Mucosa of rectum (tissue), 2 donors: ENCODE measurements around the gene DDX31.

ENCODE experiments used
- H3K27ac ChIP-seq, 2 donors: one replicate each; pipeline ENCODE4 v1.7.0; 2013; ENCODE audit warnings: inconsistent platforms in 2 of 2, low read depth in 2 of 2, low read length in 2 of 2
- H3K27me3 ChIP-seq, 2 donors: one replicate each; pipeline ENCODE4 v1.7.0; 2013; ENCODE audit warnings: low read length in 2 of 2; ENCODE audit not compliant: control insufficient read depth in 2 of 2, insufficient read depth in 2 of 2
- H3K36me3 ChIP-seq, 2 donors: one replicate each; pipeline ENCODE4 v1.7.0; 2013; ENCODE audit warnings: low read length in 2 of 2; ENCODE audit not compliant: control insufficient read depth in 2 of 2, insufficient read depth in 2 of 2
- H3K4me1 ChIP-seq, 2 donors: one replicate each; pipeline ENCODE4 v1.7.0; 2013; ENCODE audit warnings: low read length in 2 of 2, mild to moderate bottlenecking in 1 of 2; ENCODE audit not compliant: control insufficient read depth in 2 of 2, insufficient read depth in 2 of 2
- H3K4me3 ChIP-seq, 2 donors: one replicate each; pipeline ENCODE4 v1.7.0; 2013; ENCODE audit warnings: low read length in 2 of 2
- H3K9ac ChIP-seq, 2 donors: one replicate each; pipeline ENCODE4 v1.7.0; 2013; ENCODE audit warnings: low read length in 2 of 2, low read depth in 1 of 2, mild to moderate bottlenecking in 1 of 2
- H3K9me3 ChIP-seq, 2 donors: one replicate each; pipeline ENCODE4 v1.7.0; 2013; ENCODE audit warnings: low read length in 2 of 2; ENCODE audit not compliant: control insufficient read depth in 2 of 2
- donor health status: healthy.
- donor health status: Normal muscosa, but diverticular disease.

DDX31 gene

GRCh38 chr9:132703336-132703735 lies 33.6 kb upstream of the DDX31 start:
- Histone ChIP-seq H3K27me3 (no peaks in the 10 kb centered on the region), H3K9ac (no peak overlapping the region), H3K27ac (no peak overlapping the region), H3K4me3 (no peak overlapping the region), H3K36me3 (no peaks in the 10 kb centered on the region), H3K9me3 (no peaks in the 10 kb centered on the region), H3K4me1 (no peaks in the 10 kb centered on the region)

DNA sequence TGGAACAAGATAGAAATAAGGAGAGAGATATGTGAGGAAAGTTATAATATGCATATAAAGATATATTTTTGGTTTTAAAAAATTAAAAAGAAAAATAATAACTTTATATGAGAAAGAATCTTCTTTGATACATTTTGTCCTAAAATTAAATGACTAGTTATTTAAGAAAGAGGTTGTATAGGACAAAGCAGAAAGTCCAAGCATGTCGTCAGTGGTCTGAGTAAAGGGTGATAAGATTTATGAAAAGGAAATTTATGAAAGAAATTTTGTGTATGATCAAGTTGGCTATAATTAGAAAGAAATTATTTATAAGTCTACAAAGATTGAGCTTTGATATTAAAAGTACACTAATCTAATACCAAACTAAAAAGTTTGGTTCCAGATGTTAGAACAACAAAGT lies 32.5 kb upstream of the DDX31 start:
- Histone ChIP-seq H3K9ac (no peak overlapping the region), H3K4me3 (no peak overlapping the region), H3K27ac (no peak overlapping the region), H3K36me3 (no peaks in the 10 kb centered on the region), H3K4me1 (no peaks in the 10 kb centered on the region), H3K9me3 (peaks cover 0 to 3% of the 10 kb centered on the region in 2 donors), H3K27me3 (no peaks in the 10 kb centered on the region)

DNA sequence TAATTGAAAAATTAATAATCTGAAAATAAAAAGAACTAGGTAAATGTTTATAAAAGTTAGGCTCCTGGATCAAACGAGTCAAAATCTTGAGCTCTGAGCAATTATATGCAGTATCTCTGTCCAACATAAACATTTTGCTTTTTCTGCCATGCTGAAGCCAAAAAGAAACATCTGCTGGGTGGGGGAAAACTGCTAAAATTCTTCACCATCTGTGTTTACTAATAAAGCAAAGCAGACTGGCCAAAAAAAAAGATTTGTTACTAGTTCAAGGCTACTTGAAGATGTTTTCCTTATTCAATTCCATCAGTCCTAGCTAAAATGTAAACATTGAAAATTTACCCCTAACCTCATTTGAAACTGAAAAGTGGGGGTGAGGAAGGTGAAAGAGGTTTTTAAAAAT lies 30.2 kb upstream of the DDX31 start:
- Histone ChIP-seq H3K4me1 (no peaks in the 10 kb centered on the region), H3K36me3 (no peaks in the 10 kb centered on the region), H3K27ac (no peak overlapping the region), H3K9ac (no peak overlapping the region), H3K27me3 (no peaks in the 10 kb centered on the region), H3K9me3 (peaks cover 4 to 5% of the 10 kb centered on the region in 2 donors), H3K4me3 (no peak overlapping the region)

DNA sequence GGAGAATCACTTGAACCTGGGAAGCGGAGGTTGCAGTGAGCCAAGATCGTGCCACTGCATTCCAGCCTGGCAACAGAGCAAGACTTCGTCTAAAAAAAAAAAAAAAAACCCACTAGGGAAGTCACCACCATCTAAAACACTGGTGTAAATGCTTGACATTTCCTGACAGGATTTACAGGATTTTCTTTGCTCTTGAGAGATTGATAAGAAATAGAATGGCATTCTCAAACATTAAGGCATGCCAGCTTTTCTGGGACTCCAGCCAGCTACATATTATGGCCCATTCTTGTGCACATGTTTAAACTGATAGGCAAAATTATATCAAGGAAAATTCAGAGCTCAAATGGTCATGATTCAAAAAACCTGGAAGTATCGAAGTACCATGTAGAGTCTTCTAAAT lies 29.2 kb upstream of the DDX31 start:
- Histone ChIP-seq H3K4me1 (no peaks in the 10 kb centered on the region), H3K4me3 (no peak overlapping the region), H3K9me3 (peaks cover 4 to 5% of the 10 kb centered on the region in 2 donors), H3K9ac (no peak overlapping the region), H3K27me3 (no peaks in the 10 kb centered on the region), H3K36me3 (no peaks in the 10 kb centered on the region), H3K27ac (no peak overlapping the region)

GRCh38 chr9:132697230-132697629 lies 27.4 kb upstream of the DDX31 start:
- no peak overlapping the region for H3K27ac ChIP-seq
- no peaks in the 10 kb centered on the region for H3K4me1 ChIP-seq
- H3K27me3 ChIP-seq, result no peaks in the 10 kb centered on the region
- H3K36me3 ChIP-seq, result no peaks in the 10 kb centered on the region
- H3K4me3 ChIP-seq, result no peak overlapping the region
- H3K9ac ChIP-seq, result no peak overlapping the region
- peaks cover 4 to 5% of the 10 kb centered on the region in 2 donors for H3K9me3 ChIP-seq

- Histone ChIP-seq H3K27ac (no peak overlapping the region), H3K9ac (no peak overlapping the region), H3K36me3 (peaks cover 2 to 6% of the 10 kb centered on the region in 2 donors), H3K4me3 (no peak overlapping the region), H3K27me3 (no peaks in the 10 kb centered on the region), H3K9me3 (peaks cover 4 to 5% of the 10 kb centered on the region in 2 donors), H3K4me1 (no peaks in the 10 kb centered on the region)
Observed at GRCh38 chr9:132694144-132694543, 24.4 kb upstream of the DDX31 start.

GRCh38 chr9:132690696-132691095 lies 20.9 kb upstream of the DDX31 start:
- H3K27me3 ChIP-seq, result no peaks in the 10 kb centered on the region
- no peaks in the 10 kb centered on the region for H3K4me1 ChIP-seq
- H3K27ac ChIP-seq, result no peak overlapping the region
- H3K9ac ChIP-seq, result no peak overlapping the region
- no peaks in the 10 kb centered on the region for H3K9me3 ChIP-seq
- peaks cover 27 to 29% of the 10 kb centered on the region in 2 donors for H3K36me3 ChIP-seq
- no peak overlapping the region for H3K4me3 ChIP-seq

DNA sequence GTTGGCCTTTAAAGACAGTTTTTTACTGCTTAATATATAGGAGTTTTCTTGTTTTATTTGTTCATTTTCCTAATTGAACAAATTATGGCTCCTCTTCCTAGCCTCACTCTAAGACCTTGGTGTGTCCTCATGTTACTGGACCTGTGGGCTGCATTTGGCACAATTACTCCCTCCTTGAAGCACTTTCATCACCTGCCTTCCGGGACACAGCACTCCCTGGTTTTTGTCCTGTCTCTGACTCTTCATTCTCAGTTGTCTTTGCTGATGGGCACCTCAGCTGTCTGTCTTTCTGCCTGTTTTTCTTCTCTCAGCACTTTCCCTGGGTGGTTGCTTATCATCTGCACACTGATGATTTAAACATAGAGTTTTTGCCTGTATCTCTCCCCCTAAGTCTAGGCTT lies 14.1 kb upstream of the DDX31 start:
- H3K9me3 ChIP-seq, result no peaks in the 10 kb centered on the region
- no peaks in the 10 kb centered on the region for H3K27me3 ChIP-seq
- no peak overlapping the region for H3K4me3 ChIP-seq
- no peak overlapping the region for H3K9ac ChIP-seq
- H3K4me1 ChIP-seq, result no peaks in the 10 kb centered on the region
- peaks cover 40 to 57% of the 10 kb centered on the region in 2 donors for H3K36me3 ChIP-seq
- no peak overlapping the region for H3K27ac ChIP-seq

DNA sequence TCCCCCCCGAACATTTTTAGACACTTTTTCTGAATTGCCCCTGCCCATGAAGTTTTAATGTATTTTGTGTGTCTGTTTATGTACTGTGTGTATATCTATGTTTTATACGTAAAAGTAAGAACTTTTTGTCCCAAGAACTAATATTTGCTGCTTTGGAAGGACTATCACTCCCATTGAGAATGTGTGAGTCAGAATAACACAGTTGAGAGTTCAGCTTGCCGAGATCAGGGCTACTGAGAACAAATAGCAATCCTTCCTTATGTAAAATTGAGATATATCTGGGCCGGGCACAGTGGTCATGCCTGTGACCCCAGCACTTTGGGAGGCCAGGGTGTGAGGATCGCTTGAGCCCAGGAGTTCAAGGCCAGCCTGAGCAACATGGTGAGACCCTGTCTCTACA lies 11.8 kb upstream of the DDX31 start:
- peaks cover 39 to 50% of the 10 kb centered on the region in 2 donors for H3K36me3 ChIP-seq
- no peak overlapping the region for H3K4me3 ChIP-seq
- H3K4me1 ChIP-seq, result no peaks in the 10 kb centered on the region
- no peaks in the 10 kb centered on the region for H3K9me3 ChIP-seq
- H3K27ac ChIP-seq, result no peak overlapping the region
- no peaks in the 10 kb centered on the region for H3K27me3 ChIP-seq
- H3K9ac ChIP-seq, result no peak overlapping the region

- H3K4me3 ChIP-seq, result no peak overlapping the region
- peaks cover 31 to 44% of the 10 kb centered on the region in 2 donors for H3K36me3 ChIP-seq
- no peaks in the 10 kb centered on the region for H3K27me3 ChIP-seq
- H3K4me1 ChIP-seq, result no peaks in the 10 kb centered on the region
- no peaks in the 10 kb centered on the region for H3K9me3 ChIP-seq
- H3K27ac ChIP-seq, result no peak overlapping the region
- H3K9ac ChIP-seq, result no peak overlapping the region
Observed at GRCh38 chr9:132679946-132680625, 10.3 kb upstream of the DDX31 start.
